ES-I3 (cell line): ENCODE measurements around the gene RIC1.
"Not testable (repeated sequence)": the region's sequence is repeated elsewhere in the genome, so short reads cannot be mapped to it uniquely, and the experiment has no call there.

ENCODE experiments used
- H3K36me3 ChIP-seq: 2 replicates; pipeline ENCODE4 v1.6.1; 2013; ENCODE audit warnings: mild to moderate bottlenecking, low read length, control low read depth, moderate library complexity; ENCODE audit not compliant: insufficient read depth
- H3K4me1 ChIP-seq: 2 replicates; pipeline ENCODE4 v1.6.1; 2013; ENCODE audit warnings: mild to moderate bottlenecking, control low read depth, low read length; ENCODE audit not compliant: insufficient read depth
- H3K9ac ChIP-seq: 2 replicates; pipeline ENCODE4 v1.6.1; 2013; ENCODE audit warnings: low read depth, mild to moderate bottlenecking, low read length, moderate library complexity
- H3K9me3 ChIP-seq: 2 replicates; pipeline ENCODE4 v1.6.1; 2013; ENCODE audit warnings: mild to moderate bottlenecking, low read length, moderate library complexity; ENCODE audit not compliant: control insufficient read depth, insufficient read depth

Gene RIC1

DNA sequence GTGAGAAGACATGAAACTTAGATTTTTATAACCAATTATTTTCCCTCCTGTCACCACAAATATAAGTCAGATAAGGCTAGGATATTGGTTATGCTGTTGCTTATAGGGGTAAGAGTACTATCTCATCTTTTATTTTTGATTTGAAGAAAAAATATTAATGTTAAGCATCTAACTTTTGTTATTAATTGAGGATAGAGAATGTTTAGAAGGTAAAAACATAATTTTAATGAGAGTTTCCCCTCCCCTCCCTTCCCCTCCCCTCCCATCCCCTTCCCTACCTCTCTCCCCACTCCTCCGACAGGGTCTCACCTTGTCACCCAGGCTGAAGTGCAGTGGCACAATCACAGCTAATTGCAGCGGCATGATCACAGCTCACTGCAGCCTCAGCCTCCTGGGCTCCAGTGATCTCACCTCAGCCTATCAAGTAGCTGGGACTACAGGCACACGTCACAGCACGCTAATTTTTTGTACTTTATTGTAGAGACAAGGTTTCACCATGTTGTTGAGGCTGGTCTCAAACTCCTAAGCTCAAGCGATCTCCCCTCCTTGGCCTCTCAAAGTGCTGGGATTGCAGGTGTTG, 86.7 kb downstream of the RIC1 start:
- Histone ChIP-seq H3K36me3 (no peaks in the 10 kb centered on the region; the same call in 1 of the 2 replicates), H3K4me1 (no peaks in the 10 kb centered on the region)

DNA sequence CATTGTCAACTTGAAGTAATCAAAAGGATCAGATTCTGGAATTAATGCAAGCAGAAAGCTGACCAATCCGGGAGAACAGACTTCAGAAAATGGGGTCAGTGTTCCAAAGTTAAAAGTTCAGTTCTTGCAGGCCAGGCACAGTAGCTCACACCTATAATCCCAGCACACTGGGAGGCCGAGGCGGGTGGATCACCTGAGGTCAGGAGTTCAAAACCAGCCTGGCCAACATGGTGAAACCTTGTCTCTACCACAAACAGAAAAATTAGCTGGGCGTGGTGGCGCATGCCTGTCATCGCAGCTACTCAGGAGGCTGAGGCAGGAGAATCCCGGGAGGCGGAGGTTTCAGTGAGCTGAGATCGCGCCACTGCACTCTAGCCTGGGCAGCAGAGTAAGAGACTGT, 88.5 kb downstream of the RIC1 start:
- H3K36me3 ChIP-seq, H3K9ac ChIP-seq, H3K4me1 ChIP-seq, H3K9me3 ChIP-seq: not testable (repeated sequence)

More for the DNA sequence above, 86.7 kb downstream of the RIC1 start:
- no peaks in the 10 kb centered on the region for H3K9me3 ChIP-seq
- H3K9ac ChIP-seq: no peak overlapping the region

DNA sequence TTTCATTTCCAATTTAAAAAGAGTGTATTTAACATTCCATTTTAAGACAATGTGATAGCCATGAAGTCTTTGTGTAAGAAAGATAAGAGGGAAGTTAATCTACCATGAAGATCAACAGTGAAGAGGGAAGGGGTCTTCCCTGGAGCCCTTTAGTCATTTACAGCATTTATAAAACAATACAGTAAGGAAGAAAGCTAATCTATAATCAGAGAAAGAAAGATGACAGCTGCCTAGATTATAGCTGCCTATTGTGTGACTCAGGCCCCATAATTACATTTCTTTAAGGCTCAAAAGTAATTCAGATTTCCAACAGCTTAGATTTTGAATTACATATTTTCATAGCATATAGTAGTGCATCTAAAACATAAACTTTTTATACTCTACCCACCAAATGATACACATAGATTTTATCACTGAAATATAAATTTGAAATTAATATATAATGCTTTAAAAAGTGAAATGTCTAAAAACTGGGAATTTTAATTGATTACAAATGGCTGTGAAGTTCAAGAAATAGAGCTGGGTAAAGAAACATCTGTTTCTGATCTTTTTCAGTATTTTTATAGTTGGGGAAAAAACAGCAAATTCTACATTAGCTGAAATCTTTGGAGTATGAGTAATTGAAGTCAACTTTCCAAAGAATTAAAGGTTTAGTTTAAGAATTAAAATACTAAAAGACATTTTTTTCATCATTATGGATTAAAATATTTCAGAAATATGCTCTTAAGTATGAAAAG, 89.6 kb downstream of the RIC1 start:
- H3K9ac ChIP-seq: no peak overlapping the region
- no peaks in the 10 kb centered on the region; the same call in 1 of the 2 replicates for H3K36me3 ChIP-seq
- no peaks in the 10 kb centered on the region for H3K9me3 ChIP-seq
- no peaks in the 10 kb centered on the region for H3K4me1 ChIP-seq

DNA sequence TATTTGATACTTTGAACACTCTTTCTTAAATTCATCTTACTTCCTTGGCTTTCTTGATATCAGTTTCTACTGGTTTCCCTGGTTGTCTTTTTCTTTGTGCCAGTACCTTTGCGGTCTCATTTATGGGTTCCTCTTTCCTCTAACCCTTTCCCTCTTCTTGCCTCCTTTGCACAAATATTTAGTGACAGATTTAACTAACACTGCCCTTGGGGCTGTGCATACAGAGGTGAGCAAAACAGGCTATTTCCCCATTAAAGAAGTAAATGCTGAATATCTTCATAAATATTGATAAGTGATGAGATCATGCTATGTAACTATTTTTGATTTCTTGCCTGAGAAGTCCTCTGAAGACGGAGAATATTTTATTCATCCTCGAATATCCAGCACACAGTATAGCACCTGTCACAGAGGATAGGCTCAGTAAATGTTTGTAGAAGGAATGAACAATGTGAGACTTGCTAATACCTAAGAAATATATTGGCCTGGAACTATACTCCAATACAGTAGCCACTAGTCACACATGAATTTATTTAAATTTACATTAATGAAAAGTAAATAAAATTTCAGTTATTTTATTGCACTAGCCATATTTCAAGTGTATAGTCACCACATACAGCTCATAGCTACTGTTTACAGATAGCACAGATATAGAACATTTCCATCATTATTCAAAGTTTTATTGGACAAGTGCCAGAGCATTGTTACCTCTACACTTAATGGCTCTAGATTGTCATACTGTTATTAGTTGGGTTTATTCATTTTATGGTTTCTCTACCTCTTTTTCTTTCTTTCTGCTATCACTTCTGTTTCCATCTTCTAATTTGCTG, 90.4 kb downstream of the RIC1 start:
- H3K9me3 ChIP-seq: no peaks in the 10 kb centered on the region
- no peaks in the 10 kb centered on the region; the same call in 1 of the 2 replicates for H3K36me3 ChIP-seq
- no peaks in the 10 kb centered on the region for H3K4me1 ChIP-seq
- no peak overlapping the region for H3K9ac ChIP-seq

DNA sequence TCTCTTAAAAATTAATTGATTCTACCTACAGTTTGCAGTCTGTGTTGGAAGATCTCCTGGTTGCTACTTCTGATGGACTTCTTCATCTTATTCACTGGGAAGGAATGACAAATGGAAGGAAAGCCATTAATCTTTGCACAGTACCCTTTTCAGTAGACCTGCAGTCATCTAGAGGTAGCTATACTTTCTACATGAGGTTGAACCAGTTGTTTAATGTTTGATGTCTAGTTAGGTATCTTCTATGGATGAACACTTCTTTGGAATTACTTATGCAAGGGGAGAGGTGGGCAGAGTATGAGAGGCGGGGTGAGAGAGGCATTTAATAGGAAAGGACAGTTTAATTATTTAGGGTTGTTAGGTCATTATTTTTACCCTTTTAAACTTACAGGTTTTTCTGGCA, 91.2 kb downstream of the RIC1 start:
- Histone ChIP-seq H3K9ac (no peak overlapping the region), H3K36me3 (no peaks in the 10 kb centered on the region; the same call in 1 of the 2 replicates), H3K4me1 (no peaks in the 10 kb centered on the region), H3K9me3 (no peaks in the 10 kb centered on the region)

DNA sequence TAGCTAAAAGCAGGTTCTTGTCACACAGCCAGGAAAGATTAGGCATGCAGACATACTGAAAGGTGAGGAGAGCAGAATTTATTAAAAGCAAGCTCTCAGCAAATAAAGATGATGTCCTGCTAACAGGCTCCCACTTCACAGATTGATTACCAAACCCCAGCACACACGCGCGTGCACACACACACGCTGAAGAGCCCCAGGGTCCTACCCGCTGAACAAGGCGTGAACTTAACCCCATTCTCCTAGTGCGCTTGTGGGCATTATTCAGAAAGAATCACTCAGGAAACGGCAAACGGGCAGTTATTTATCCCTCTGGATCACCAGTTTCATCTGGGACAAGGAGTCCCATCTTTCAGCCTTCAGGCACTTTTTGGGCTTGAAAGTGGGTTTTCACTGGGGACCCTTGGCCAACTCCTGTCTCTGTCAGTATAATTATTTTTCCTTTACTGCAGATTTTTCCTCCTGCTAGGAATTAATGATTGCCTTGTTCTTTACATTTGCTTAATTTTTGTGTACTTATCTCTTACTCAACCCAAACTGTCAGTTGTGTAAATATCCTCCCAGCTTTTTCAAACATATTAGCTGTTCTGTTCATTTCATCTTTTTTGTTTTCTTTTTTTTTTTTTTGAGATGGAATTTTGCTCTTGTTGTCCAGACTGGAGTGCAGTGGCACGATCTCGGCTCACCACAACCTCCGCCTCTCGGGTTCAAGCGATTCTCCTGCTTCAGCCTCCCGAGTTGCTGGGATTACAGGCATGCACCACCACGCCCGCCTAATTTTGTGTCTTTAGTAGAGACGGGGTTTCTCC, 92.6 kb downstream of the RIC1 start:
- H3K9ac ChIP-seq: no peak overlapping the region
- no peaks in the 10 kb centered on the region for H3K9me3 ChIP-seq
- H3K36me3 ChIP-seq: no peaks in the 10 kb centered on the region; the same call in 1 of the 2 replicates
- H3K4me1 ChIP-seq: no peaks in the 10 kb centered on the region

DNA sequence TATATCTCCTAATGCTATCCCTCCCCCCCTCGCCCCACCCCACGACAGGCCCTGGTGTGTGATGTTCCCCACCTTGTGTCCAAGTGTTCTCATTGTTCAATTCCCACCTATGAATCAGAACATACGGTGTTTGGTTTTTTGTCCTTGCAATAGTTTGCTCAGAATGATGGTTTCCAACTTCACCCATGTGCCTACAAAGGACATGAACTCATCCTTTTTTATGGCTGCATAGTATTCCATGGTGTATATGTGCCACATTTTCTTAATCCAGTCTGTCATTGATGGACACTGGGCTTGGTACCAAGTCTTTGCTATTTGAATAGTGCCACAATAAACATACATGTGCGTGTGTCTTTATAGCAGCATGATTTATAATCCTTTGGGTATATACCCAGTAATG, 93.8 kb downstream of the RIC1 start:
- H3K9me3 ChIP-seq, H3K36me3 ChIP-seq, H3K4me1 ChIP-seq, H3K9ac ChIP-seq: not testable (repeated sequence)

DNA sequence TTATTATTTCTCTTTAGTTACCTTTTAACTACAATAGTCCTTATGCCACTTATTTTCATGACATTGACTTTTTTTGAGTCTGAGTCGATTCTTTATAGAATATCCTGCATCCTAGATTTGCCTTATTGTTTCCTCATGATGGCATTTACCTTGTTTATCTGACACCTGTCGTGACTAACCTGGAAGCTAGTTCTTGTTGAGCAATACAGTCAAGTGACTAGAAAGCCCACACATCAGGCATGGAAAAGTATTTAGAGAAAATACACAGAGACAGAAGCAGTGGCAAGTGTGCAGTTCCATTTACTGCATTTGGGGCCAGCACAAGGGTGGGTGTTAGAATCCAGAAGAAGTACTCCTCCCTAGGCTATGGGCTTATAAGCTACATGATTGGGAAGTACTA, 106.2 kb downstream of the RIC1 start:
- no peaks in the 10 kb centered on the region for H3K9me3 ChIP-seq
- no peaks in the 10 kb centered on the region for H3K36me3 ChIP-seq
- H3K9ac ChIP-seq: no peak overlapping the region
- no peaks in the 10 kb centered on the region for H3K4me1 ChIP-seq

DNA sequence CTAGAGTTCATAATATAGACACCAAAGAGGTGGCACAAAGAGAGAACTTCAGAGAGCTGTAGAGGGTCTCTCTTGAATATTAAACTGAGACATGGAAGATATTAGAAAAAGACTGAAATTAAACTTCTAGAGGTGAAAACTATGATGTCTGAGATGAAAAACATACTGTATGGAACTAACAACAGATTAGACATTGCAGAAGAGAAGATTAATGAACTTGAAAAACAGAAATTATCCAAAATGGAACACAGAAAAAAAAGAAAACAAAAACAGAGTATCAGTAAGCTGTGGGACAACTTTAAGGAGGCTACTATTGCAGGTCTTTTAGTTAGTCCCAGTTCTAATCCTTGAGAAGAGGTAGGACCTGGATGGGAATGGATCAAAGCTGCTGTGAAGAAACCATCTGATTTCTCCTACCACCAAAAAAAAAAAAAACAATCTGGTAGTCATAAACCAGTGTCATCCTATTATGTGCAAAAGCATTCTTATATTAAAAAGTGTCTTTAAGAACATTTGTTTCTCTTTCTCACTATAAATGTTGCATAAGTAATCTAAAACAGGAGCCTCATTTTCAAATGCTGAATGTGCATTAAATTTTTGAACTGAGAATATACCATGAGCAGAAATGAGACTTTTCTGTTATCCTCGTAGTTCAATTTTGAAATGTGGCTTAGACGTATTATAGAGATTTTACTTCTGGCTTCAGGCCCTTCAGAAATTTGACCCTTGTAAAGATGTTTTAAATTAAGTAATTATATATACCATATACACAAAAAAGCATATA, 107.8 kb downstream of the RIC1 start:
- Histone ChIP-seq H3K9me3 (no peaks in the 10 kb centered on the region), H3K4me1 (no peaks in the 10 kb centered on the region), H3K36me3 (peaks cover 2% of the 10 kb centered on the region; the same call in 1 of the 2 replicates), H3K9ac (no peak overlapping the region)

DNA sequence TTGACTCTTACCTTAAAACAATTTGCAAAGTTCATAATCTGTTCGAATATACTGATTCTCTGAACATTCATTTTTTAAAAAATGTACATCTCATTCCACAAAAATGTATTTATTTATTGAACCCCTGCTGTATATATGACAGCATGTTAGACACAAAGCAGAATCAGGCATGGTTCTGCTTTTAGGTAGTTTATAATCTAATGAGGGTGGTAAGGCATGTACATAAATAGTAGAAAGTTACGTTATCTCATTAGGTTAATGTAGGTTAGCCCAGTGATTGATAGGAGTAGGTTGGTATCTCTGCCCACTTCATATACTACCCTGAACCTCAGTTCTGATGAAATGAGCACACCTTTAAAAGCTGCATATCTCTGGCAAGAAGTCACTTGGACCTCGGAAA, 114.2 kb downstream of the RIC1 start:
- Histone ChIP-seq H3K4me1 (no peaks in the 10 kb centered on the region), H3K9me3 (no peaks in the 10 kb centered on the region), H3K9ac (no peak overlapping the region), H3K36me3 (peaks cover 13% of the 10 kb centered on the region)

DNA sequence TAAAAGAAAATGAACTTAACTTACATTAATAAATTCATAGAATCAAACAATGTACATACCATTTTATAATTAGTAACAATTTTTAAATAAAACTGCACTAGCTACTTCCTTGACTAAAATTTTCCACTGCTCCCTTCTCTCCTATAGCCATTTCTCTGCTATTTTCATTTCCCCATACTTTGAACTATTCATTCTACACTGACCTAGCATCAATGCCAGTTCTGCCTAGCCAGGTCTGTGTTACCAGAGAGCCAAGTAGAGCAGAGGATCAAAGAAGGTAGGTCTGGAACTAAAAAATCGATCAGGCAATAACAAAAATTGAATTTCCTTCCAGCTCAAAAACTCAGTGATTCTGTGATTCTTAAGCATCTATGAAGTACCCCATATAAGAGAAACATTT, 119.5 kb downstream of the RIC1 start:
- Histone ChIP-seq H3K4me1 (no peaks in the 10 kb centered on the region), H3K36me3 (peaks cover 16% of the 10 kb centered on the region), H3K9ac (no peak overlapping the region), H3K9me3 (no peaks in the 10 kb centered on the region)

DNA sequence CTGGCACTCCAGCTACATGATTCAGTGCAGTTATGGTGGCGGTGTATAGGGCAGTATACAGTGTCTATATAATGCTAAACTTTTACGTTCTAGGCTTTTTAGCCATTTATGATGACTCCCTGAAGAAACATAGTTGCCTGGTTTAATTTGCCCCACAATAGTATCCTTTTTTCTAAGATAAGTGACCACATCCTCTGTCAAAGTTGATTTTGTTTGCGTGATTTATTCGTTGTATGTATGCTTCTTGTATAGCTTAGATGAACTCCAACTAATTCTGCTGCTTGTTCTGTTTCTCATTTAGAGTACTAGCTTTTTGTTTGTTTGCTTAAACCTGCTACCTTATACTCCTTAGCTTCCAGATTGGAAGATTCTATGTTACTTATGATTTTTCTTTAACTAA, 120.4 kb downstream of the RIC1 start:
- peaks cover 11% of the 10 kb centered on the region for H3K36me3 ChIP-seq

DNA sequence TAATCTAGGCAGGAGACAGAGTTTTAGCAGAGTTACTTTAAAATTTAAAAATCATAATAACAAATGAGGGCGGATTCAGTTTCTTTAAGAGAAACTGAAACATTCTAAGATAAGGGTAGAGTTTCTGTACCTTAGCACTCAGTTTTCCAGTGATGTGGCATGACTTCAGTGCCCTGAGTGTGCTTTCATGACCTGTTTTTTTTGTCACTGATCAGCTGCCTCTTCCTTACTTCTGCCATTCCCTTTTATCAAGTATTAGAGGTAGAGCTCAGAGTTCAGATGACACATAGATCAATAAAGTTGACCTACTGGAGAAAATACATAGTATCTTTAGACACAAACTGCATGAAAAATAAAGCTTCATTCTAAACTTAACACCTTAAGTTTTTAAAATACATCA, 121.7 kb downstream of the RIC1 start:
- Histone ChIP-seq H3K9ac (no peak overlapping the region), H3K36me3 (peaks cover 11% of the 10 kb centered on the region), H3K4me1 (no peaks in the 10 kb centered on the region), H3K9me3 (no peaks in the 10 kb centered on the region)

More for the DNA sequence above, 120.4 kb downstream of the RIC1 start:
- no peaks in the 10 kb centered on the region for H3K4me1 ChIP-seq
- no peaks in the 10 kb centered on the region for H3K9me3 ChIP-seq
- no peak overlapping the region for H3K9ac ChIP-seq
